Vagina (tissue), 2 donors: ENCODE measurements around the gene TTC17. TPM values are rescaled to one million over a fixed set of nuclear protein-coding genes. Genes with fewer than 3 reads are reported as not detected.

Experiments used
- DNase-seq, 2 donors: peaks; one replicate each; pipeline ENCODE4 v3.0.0-alpha.2; 2017; ENCODE audit errors: extremely low spot score in 2 of 2
- H3K27ac ChIP-seq: fragments of 200-600 bp; sonication (generic); one replicate; pipeline ENCODE4 v1.5.1; 2019
- H3K27me3 ChIP-seq: fragments of 200-600 bp; sonication (generic); one replicate; pipeline ENCODE4 v1.5.1; 2019
- H3K36me3 ChIP-seq, 2 donors: fragments of 200-600 bp; sonication (generic); one replicate each; pipeline ENCODE4 v1.5.1; 2017 to 2019
- H3K4me1 ChIP-seq: fragments of 200-600 bp; sonication (generic); one replicate; pipeline ENCODE4 v1.5.1; 2019
- H3K4me3 ChIP-seq, 2 donors: fragments of 200-600 bp; sonication (generic); 1 replicate in 1 of 2; 2 replicates in 1 of 2; pipeline ENCODE4 v1.5.1; 2016 to 2019
- H3K9me3 ChIP-seq: fragments of 200-600 bp; sonication (generic); one replicate; pipeline ENCODE4 v1.5.1; 2019
- CTCF ChIP-seq, 3 experiments: fragments of 450-650 bp in 2 of 3; fragments of 200-600 bp in 1 of 3; sonication (generic) in 1 of 3; IDR thresholded peaks; one replicate each; pipeline ENCODE4 v1.5.1; 2017 to 2019; ENCODE audit warnings: antibody characterized with exemption in 3 of 3, mild to moderate bottlenecking in 2 of 3, moderate library complexity in 2 of 3
- POLR2A ChIP-seq, 2 donors: fragments of 450-650 bp; IDR thresholded peaks; one replicate each; pipeline ENCODE4 v1.6.1; 2017; ENCODE audit warnings: antibody characterized with exemption in 2 of 2, mild to moderate bottlenecking in 2 of 2, moderate library complexity in 2 of 2
- POLR2AphosphoS5 ChIP-seq, 2 donors: sonication (generic); formaldehyde crosslinking; IDR thresholded peaks; one replicate each; pipeline ENCODE4 v1.9.0; 2017; ENCODE audit warnings: antibody characterized with exemption in 2 of 2, mild to moderate bottlenecking in 2 of 2, low read depth in 1 of 2; ENCODE audit not compliant: insufficient read depth in 1 of 2
- intact Hi-C: fragments of 100-400 bp; cut with DNase I; formaldehyde crosslinking; loops from one replicate; pipeline ENCODE4 v1.15.1; 2023
- total RNA-seq: library from RNA; depleted of rRNA; stranded (reverse); fragments of >200 nt; gene quantifications from one replicate; pipeline ENCODE4 v1.2.3, GENCODE V29; 2016

Gene TTC17
- total RNA-seq, 1 donor from 2014 or later, result 89.9 TPM

GRCh38 chr11:43367382-43368178, 8.9 kb downstream of the TTC17 start:
- no peaks in the 10 kb centered on the region for H3K9me3 ChIP-seq
- no peak overlapping the region for H3K4me3 ChIP-seq
- no peaks in the 10 kb centered on the region for H3K36me3 ChIP-seq
- H3K4me1 ChIP-seq, result peaks cover 6% of the 10 kb centered on the region
- TF ChIP-seq POLR2A (IDR thresholded peaks at IDR 0.05) (no peak), POLR2AphosphoS5 (IDR thresholded peaks at IDR 0.05; ENCODE audit: insufficient read depth in 1 of 2, low read depth in 1 of 2) (no peak), CTCF (IDR thresholded peaks at IDR 0.05) (no peak)
- intact Hi-C loops, result no loop called here
- H3K27ac ChIP-seq, result no peak overlapping the region
- no peak for DNase-seq
- no peaks in the 10 kb centered on the region for H3K27me3 ChIP-seq

- Histone ChIP-seq H3K9me3 (no peaks in the 10 kb centered on the region), H3K4me3 (no peak overlapping the region), H3K4me1 (peaks cover 18% of the 10 kb centered on the region), H3K36me3 (no peaks in the 10 kb centered on the region), H3K27me3 (no peaks in the 10 kb centered on the region), H3K27ac (no peak overlapping the region)
- intact Hi-C loops, result no loop called here
- no peak for TF ChIP-seq POLR2AphosphoS5 (IDR thresholded peaks at IDR 0.05; ENCODE audit: insufficient read depth in 1 of 2, low read depth in 1 of 2)
- no peak for TF ChIP-seq CTCF (IDR thresholded peaks at IDR 0.05)
- no peak for TF ChIP-seq POLR2A (IDR thresholded peaks at IDR 0.05)
- DNase-seq, result no peak
These were observed 17.3 kb downstream of the TTC17 start for GRCh38 chr11:43376065-43376464.

GRCh38 chr11:43376594-43376993, 17.9 kb downstream of the TTC17 start:
- H3K4me1 ChIP-seq, result peaks cover 18% of the 10 kb centered on the region
- intact Hi-C loops, result no loop called here
- no peak overlapping the region for H3K27ac ChIP-seq

GRCh38 chr11:43377389-43377788, 18.7 kb downstream of the TTC17 start:
- H3K27ac ChIP-seq, result no peak overlapping the region
- intact Hi-C loops, result no loop called here
- H3K9me3 ChIP-seq, result no peaks in the 10 kb centered on the region
- no peak for TF ChIP-seq POLR2AphosphoS5 (IDR thresholded peaks at IDR 0.05; ENCODE audit: insufficient read depth in 1 of 2, low read depth in 1 of 2)
- TF ChIP-seq CTCF (IDR thresholded peaks at IDR 0.05), result no peak
- no peak for TF ChIP-seq POLR2A (IDR thresholded peaks at IDR 0.05)
- no peaks in the 10 kb centered on the region for H3K27me3 ChIP-seq
- no peak for DNase-seq
- no peaks in the 10 kb centered on the region for H3K36me3 ChIP-seq
- peaks cover 18% of the 10 kb centered on the region for H3K4me1 ChIP-seq
- no peak overlapping the region for H3K4me3 ChIP-seq

More at GRCh38 chr11:43376594-43376993, 17.9 kb downstream of the TTC17 start:
- Histone ChIP-seq H3K27me3 (no peaks in the 10 kb centered on the region), H3K4me3 (no peak overlapping the region), H3K36me3 (no peaks in the 10 kb centered on the region), H3K9me3 (no peaks in the 10 kb centered on the region)
- DNase-seq, result no peak
- TF ChIP-seq CTCF (IDR thresholded peaks at IDR 0.05) (no peak), POLR2A (IDR thresholded peaks at IDR 0.05) (no peak), POLR2AphosphoS5 (IDR thresholded peaks at IDR 0.05; ENCODE audit: insufficient read depth in 1 of 2, low read depth in 1 of 2) (peak in 1 of 2 donors; percentile 58)

- DNase-seq, result no peak
- no peak overlapping the region for H3K4me3 ChIP-seq
- no peaks in the 10 kb centered on the region for H3K27me3 ChIP-seq
- H3K36me3 ChIP-seq, result no peaks in the 10 kb centered on the region
- intact Hi-C loops, result no loop called here
- TF ChIP-seq POLR2A (IDR thresholded peaks at IDR 0.05) (no peak), CTCF (IDR thresholded peaks at IDR 0.05) (no peak), POLR2AphosphoS5 (IDR thresholded peaks at IDR 0.05; ENCODE audit: insufficient read depth in 1 of 2, low read depth in 1 of 2) (no peak)
- peaks cover 18% of the 10 kb centered on the region for H3K4me1 ChIP-seq
- H3K27ac ChIP-seq, result no peak overlapping the region
- no peaks in the 10 kb centered on the region for H3K9me3 ChIP-seq
These were observed 20.2 kb downstream of the TTC17 start for GRCh38 chr11:43378897-43379296.
